Jurkat, Clone E6-1 (cell line): ENCODE results near the gene TMPRSS11A. TPM values are rescaled to one million over a fixed set of nuclear protein-coding genes. Genes with fewer than 3 reads are reported as not detected.

Experiments used
- DNase-seq: peaks from one replicate; pipeline ENCODE4 v3.0.0-alpha.2; 2011; ENCODE audit warnings: low read depth, low spot score
- H3K4me3 ChIP-seq: 2 replicates; pipeline ENCODE4 v1.5.1; 2011; ENCODE audit warnings: mild to moderate bottlenecking, low read length, control low read depth, moderate library complexity
- polyA plus RNA-seq: library from polyadenylated mRNA; unstranded; fragments of >200 nt; gene quantifications from one replicate; pipeline ENCODE4 v1.2.1, GENCODE V29; 2012; ENCODE audit warnings: missing spikeins; ENCODE audit not compliant: insufficient read length, insufficient read depth

TMPRSS11A gene, protein sequence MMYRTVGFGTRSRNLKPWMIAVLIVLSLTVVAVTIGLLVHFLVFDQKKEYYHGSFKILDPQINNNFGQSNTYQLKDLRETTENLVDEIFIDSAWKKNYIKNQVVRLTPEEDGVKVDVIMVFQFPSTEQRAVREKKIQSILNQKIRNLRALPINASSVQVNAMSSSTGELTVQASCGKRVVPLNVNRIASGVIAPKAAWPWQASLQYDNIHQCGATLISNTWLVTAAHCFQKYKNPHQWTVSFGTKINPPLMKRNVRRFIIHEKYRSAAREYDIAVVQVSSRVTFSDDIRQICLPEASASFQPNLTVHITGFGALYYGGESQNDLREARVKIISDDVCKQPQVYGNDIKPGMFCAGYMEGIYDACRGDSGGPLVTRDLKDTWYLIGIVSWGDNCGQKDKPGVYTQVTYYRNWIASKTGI
- not detected for polyA plus RNA-seq

DNA sequence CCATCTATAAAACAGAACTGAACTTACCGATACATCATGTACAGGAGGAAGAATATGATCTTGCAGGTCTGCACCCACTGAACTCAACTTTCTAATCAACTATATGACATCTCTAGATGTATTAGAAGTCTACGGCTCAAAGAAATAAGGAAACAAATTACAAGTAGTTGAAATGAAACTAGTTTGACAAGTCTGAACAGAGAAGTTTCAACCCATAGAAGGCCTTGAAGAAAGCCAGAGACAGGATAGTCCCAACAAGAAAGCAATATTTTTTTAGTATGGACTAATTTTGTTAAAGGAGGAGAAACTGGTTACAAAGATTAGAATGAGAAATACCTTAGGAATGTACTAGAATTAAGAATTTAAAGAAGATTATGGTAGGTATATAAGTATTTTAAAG lies at the start of gene TMPRSS11A:
Gene TMPRSS11A, minus strand, starts transcription at position 138 of the 400 bp plus-strand sequence. Its CDS starts 100 bp downstream, at position 38.
- no peak for DNase-seq
- H3K4me3 ChIP-seq, result no peak within 1 kb of the TSS

DNA sequence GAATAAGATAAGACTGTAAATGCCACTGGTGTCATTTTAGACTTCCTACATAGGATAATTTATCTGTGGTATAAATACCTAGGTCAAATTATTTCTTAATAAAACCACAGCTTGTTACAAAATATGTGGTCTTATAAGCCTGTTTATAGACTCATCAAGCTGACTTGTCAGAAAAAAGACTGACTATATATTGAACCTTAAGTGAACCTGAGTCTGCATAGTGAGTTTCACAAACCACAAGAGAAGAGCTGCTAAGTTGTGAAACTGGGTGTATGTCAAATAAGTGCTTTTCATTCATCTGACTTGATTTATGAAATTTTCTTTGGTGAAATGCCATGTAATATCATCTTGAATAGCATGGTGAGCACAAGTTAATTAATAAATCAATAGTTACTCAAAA lies 48.4 kb upstream of the TMPRSS11A start:
- no peak overlapping the region for H3K4me3 ChIP-seq
- no peak for DNase-seq

DNA sequence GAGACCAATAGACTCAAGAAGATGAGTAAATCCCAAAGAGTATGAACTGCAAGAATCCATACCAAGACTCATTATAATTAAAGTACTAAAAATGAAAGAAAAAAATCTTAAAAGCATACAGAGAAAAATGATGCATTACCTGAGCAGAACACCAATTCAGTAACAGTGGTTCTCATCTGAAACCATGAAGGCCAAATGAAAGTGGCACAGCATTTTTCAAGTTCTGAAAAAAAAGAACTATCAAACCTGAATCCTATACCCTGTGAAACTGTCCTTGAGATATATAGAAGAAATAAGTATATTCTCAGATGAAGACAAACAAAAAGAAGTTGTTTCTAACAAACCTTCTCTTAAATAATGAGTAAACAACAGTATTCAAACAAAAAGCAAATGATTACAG lies 39.6 kb upstream of the TMPRSS11A start:
- DNase-seq, result no peak
- H3K4me3 ChIP-seq, result no peak overlapping the region

DNA sequence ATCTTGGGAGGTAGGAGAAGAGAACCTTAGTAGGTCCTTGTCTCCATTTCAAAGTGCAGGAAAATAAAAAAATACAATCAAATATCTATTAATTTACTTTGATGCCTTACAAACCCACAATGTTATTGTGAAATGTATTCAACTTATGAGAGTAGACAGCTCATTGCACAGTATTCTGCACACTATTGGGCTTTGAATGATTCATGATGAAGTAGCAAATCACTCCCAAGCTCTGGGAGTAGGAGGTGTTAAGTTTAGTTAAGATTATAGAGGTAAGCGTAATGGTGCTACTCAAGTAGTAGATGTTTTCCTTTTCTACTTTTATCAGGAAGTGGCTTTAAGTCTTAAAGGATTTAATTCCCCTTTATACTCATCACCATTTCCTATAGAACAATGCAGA lies 32.8 kb upstream of the TMPRSS11A start:
- H3K4me3 ChIP-seq, result no peak overlapping the region
- DNase-seq, result no peak

DNA sequence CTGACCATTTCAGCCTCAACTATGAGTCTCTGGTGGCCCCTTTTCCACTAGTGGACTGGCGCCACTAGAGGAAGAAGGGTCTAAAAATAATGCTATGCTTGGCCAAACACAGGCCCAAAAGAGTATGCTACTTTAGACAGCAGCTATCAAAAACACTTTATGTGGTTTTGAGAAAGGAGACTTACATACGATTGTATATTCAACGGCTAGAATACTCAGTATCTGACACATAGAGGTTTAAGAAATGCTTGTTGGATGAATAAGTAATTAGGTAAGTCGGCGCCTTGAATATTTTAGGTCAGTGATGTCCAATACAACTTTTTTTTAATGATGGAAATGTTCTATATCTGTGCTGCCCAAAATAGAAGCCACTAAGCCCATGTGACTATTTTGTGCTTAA lies 25.7 kb upstream of the TMPRSS11A start:
- H3K4me3 ChIP-seq, result no peak overlapping the region
- no peak for DNase-seq

DNA sequence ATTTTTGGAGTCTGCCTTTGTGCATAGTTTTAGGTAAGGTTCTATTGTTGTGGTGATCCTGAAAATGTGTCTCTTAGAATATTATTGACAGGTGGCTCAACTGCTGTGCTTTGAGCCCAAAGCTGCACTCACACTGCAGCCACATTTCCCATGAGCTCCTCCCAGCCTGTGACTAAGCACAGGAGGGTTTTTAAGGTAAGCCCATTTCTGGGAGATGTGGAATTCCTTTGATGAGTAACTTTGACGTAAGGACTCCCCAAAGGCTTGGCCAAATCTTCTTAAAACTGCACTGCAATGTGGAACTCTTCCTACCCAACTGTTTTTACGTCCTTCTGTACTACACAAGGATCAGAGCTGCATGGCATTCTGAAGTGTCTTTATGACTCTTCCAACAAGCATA lies 20.0 kb upstream of the TMPRSS11A start:
- no peak for DNase-seq
- no peak overlapping the region for H3K4me3 ChIP-seq

DNA sequence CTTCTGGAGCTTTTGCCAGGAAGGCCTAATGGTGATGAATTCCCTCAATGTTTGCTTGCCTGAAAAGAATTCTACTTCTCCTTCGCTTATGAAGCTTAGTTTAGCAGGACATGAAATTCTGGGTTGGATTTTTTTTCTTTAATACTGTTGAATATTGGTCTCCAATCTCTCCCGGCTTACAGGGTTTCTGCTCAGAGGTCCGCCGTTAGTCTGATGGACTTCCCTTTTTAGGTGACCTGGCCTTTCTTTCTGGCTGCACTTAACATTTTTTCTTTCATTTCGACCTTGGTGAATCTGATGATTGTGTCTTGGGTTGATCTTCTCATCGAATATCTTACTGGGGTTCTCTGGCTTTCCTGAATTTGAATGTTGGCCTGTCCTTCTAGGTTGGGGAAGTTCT lies 17.2 kb upstream of the TMPRSS11A start:
- no peak for DNase-seq
- no peak overlapping the region for H3K4me3 ChIP-seq

DNA sequence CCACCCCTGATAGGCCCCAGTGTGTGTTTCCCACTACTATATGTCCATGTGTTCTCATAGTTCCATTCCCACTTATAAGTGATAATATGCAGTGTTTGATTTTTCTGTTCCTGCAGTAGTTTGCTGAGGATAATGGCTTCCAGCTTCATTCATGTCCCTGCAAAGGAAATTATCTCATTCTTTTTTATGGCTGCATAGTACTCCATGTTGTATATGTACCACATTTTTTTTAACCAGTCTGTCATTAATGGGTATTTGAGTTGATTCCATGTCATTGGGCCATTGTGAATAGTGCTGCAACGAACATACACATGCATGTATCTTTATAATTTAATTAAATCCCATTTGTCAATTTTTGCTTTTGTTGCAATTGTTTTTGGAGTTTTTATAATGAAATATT lies 10.3 kb upstream of the TMPRSS11A start:
- H3K4me3 ChIP-seq, result no peak overlapping the region
- DNase-seq, result no peak

DNA sequence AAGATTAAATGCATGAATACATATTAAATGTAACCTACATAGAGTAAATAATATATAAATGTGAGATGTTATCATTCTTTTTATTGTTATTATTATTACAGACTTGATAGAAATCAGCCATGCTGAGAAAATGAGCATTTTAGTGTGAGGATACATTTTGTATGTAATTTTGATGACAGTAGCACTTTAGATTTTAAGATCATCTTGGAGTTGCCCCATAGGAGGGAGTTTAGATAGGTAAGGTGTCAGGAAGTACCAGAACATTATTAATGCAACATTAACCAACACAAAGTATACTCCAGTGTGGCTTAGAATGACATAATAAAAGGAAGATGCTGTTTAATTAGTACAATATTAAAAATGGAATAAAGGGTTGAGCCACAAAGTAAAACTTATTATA lies 8.4 kb downstream of the TMPRSS11A start:
- DNase-seq, result no peak
- no peak overlapping the region for H3K4me3 ChIP-seq

DNA sequence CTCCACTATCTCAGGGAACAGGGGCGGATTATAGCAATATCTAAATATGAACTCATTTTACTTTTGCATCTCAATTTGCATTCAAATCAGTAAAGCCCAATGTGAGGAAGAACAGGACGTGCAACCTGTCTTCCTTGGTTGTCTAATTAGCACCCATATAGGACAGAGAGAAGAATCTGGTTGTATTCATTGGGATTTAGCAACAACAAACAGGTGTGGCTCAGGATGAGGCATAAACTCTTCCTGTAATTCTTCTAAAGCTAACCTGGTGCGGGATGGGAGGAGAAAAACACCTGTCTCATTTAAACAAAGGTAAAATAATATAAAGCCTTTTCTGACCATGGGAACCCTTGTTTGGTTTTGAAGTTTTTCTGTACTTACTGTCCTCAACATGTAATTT lies 22.2 kb downstream of the TMPRSS11A start:
- H3K4me3 ChIP-seq, result no peak overlapping the region
- no peak for DNase-seq

DNA sequence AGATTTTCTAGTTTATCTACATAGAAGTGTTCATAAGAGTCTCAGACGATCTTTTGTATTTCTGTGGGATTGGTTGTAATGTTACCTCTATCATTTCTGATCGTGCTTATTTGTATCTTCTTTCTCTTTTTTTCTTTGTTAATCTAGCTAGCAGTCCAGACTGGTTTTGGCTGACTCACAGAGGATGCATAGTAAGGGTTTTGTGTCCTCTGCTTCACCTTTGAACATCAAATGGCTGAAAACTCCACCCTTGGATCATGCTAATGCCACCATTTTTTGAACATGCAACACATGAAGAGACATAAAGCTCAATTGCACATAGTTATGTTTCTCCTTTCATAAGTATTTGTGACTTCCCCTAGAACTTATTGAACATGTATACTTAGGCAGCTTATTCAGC lies 22.8 kb downstream of the TMPRSS11A start:
- DNase-seq, result no peak
- no peak overlapping the region for H3K4me3 ChIP-seq

DNA sequence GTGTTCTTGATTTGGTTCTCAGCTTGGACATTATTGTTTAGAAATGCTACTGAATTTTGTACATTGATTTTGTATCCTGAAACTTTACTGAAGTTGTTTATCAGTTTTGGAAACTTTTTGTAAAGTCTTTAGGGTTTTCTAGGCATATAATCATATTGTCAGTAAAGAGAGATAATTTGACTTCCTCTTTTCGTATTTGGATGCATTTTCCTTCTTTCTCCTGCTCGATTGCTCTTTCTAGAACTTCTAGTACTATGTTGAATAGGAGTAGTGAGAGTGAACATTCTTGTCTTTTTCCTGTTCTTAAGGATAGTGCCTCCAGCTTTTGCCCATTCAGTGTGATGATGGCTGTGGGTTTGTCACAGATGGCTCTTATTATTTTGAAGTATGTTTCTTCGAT lies 24.1 kb downstream of the TMPRSS11A start:
- DNase-seq, result no peak
- H3K4me3 ChIP-seq, result no peak overlapping the region

DNA sequence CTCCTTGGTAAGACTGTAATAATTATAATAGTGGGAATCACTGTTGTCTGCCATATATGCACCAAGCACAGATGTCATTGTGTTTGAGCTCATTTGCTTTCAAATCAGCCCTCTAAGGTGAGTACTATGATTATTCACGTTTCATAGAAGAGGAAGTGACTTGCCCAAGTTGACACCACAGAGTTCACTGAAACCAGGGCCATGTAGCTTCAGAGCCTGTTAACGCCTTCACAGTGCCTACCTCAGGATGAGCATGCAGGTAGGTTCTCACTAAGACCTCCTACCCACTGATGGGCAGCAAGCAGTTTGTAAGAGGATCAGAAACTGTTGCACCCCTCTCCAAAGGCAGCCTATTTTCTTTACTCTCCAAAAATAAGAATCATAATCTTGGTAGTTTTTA lies 27.4 kb downstream of the TMPRSS11A start:
- no peak overlapping the region for H3K4me3 ChIP-seq
- DNase-seq, result peak; percentile 32

DNA sequence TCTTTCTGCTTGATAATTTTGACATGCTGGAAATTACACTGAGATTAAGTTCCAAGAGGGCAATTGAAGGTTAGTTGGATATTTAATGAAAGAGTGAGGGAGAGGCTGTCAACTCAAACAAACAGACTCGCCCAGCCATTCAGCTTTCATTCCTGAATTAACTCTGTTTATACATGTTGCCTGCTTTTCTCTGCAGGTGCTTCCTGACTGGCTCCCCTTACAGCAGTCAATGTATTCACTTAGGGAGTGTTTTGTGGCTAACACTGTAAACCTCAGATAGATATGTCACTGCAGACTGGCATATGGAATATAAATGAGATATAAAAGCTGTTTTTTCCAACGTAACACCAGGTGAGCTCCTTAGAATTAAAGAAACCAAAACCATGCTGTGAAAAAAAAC lies 28.7 kb downstream of the TMPRSS11A start:
- H3K4me3 ChIP-seq, result no peak overlapping the region
- peak; percentile 89 for DNase-seq

DNA sequence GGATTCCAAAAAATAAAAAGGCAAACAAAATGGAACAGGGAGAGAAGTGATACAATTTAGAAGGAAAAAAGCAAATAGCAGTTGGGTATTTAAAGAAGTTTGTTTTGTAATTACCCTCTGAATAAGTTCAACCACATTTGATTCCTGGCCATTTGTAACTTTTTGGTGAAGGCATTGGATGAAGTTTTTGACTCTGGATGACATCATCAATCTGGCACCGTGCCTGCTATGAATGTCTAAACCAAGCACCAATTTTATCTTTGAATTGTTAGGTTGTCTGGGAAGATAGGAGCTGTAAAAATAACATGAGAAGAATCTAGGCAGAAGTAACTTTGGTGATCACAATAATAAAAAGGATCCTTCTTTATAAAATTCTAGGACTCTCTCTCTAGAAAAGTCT lies 29.5 kb downstream of the TMPRSS11A start:
- H3K4me3 ChIP-seq, result no peak overlapping the region
- DNase-seq, result no peak

DNA sequence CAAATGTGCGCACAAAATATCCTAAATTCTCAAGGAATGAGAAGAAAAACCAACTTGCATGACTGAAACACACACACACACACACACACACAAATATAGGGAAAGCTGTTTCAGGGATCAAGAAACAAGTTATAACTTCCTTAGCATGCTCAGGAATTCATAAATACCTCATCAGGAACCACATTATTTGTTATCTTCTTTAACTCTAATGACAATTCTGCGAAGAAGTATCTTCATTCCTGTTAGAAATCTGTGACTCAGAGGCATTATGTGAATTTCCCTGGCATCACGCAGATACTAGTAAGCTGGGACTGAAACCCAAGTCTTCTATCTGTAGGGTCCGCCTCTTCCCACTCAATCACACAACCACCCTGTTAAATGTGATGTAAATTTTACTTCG lies 30.3 kb downstream of the TMPRSS11A start:
- H3K4me3 ChIP-seq, result no peak overlapping the region

DNA sequence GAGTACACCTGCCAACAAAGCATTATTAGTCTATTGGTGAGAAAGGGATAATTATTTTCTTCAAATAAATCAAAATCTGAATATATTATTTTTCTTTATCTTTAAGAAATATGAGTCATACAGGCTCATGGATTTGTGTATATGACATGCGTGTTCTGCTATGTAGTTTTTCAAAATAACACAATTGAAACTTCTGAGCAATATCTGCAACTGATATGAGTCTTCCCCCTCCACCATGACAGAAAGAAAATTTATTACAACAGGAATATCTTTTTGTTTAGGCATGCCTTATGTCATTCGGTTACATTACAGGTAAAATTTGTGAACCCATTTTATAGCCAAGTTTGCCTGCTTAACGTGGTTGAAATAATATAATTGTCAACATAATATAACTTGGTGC lies 32.0 kb downstream of the TMPRSS11A start:
- DNase-seq, result no peak

More for the DNA sequence above, 30.3 kb downstream of the TMPRSS11A start:
- no peak for DNase-seq

DNA sequence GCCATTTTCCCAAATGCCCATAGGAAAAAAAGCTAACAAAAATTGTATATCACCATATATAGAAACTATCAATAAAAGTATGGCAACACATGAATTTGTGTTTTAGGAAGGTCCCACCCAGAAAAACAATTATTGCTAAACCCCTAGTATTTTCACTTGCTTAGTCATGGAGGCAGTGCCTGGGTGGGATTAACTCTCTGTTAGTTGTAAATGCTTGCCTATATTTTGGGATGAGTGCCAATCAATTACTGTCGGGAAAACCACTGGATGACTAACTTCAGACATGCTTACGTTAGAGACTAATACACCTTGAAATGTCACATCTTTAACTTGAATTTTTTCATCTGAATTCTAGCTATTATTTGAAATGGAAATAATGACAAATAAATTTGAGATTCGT lies 33.9 kb downstream of the TMPRSS11A start:
- no peak overlapping the region for H3K4me3 ChIP-seq
- DNase-seq, result no peak

More for the DNA sequence above, 32.0 kb downstream of the TMPRSS11A start:
- no peak overlapping the region for H3K4me3 ChIP-seq

DNA sequence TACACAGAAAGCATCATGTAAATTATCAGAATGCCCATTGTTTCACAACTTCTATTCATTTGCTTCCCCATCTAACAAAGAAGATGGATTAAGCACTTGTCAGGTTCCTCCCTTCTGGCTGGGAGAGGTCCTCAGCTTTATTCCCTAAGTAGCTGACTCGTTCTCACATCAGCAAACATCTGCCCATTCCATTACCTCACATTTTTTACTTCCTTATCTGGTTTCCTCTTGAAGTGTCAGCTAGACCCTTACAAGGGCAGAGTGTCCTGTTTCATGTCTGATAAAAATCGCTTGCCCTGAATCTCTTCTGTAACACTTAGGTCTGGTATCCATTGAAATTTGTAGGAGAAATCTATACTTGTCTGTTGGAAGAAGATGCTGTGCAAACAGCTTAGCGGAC lies 34.7 kb downstream of the TMPRSS11A start:
- DNase-seq, result no peak
- H3K4me3 ChIP-seq, result no peak overlapping the region

DNA sequence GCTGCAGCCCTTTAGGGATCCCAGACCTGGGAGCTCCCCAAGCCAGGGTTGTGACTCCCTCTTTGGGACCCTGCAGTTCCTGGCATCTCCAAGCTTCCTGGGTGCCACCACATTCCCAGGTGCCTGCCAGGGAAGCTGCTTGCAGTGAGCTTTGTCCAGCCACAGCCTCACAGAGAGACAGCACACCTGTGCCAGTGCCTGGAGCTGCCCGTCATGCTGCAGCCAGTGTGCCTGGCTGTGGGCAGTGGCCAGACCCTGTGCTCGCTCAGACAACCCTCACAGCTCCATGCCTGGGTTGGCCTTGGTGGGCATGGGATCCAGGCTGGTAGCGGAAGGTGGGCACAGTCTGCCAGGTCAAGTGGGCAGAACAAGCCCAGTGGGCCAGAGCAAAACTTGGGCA lies 36.0 kb downstream of the TMPRSS11A start:
- DNase-seq, result no peak
- H3K4me3 ChIP-seq, result no peak overlapping the region

DNA sequence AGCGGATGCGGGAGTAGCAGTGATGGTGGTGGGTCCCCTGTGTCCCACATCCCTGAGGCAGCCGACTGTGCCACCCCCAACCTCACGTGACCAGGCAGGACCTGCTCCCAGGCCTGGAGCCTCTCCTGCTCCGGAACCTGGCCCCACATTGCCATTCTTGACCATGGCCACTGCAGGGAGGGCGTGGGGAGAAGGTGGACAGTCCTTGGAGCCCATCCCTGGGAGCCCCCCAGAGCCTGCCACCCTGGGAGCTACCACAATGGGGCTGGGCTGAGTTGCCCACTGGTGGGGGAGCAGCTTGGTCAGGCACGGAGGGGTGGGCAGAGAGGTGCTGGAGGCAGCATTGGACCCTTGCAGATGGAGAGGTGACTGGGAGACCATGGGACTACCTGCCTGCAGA lies 36.8 kb downstream of the TMPRSS11A start:
- no peak for DNase-seq
- no peak overlapping the region for H3K4me3 ChIP-seq
